Left hindlimb (tissue), 1 donor: Measurements from ENCODE around the gene ZNF547.

Experiments used
- DNase-seq: peaks from one replicate; pipeline ENCODE4 v3.0.0-alpha.2; 2018

ZNF547 gene

GRCh38 chr19:57362997-57363687 is at the start of gene ZNF547, which contains the start of gene TRAPPC2B:
TSS of gene ZNF547 (plus strand) at chr19:57363551. CDS start at chr19:57368556, 5,005 bp downstream.
TSS of gene TRAPPC2B (plus strand) at chr19:57363551. CDS start at chr19:57364834, 1,283 bp downstream.
- DNase-seq, result peak; percentile 100

- no peak for DNase-seq
Measured at GRCh38 chr19:57314146-57314545, 49.2 kb upstream of the ZNF547 start.

GRCh38 chr19:57317503-57317902 is 45.8 kb upstream of the ZNF547 start:
- DNase-seq, result no peak

- no peak for DNase-seq
Measured at GRCh38 chr19:57319869-57320179, 43.5 kb upstream of the ZNF547 start.

- peak; percentile 97 for DNase-seq
Measured at GRCh38 chr19:57320180-57321084, 42.9 kb upstream of the ZNF547 start, which contains the start of gene ZNF543. TSS of gene ZNF543 (plus strand) at chr19:57320472. CDS start at chr19:57320854, 382 bp downstream.

- DNase-seq, result no peak
Measured at GRCh38 chr19:57321116-57321515, 42.2 kb upstream of the ZNF547 start.

- DNase-seq, result no peak
Measured at GRCh38 chr19:57321751-57322150, 41.6 kb upstream of the ZNF547 start.

- DNase-seq, result no peak
Measured at GRCh38 chr19:57324992-57325391, 38.4 kb upstream of the ZNF547 start.

GRCh38 chr19:57327993-57328392 is 35.4 kb upstream of the ZNF547 start:
- DNase-seq, result no peak

GRCh38 chr19:57334191-57334590 is 29.2 kb upstream of the ZNF547 start:
- no peak for DNase-seq

GRCh38 chr19:57338877-57339276 is 24.5 kb upstream of the ZNF547 start:
- peak; percentile 53 for DNase-seq

GRCh38 chr19:57342582-57342981 is 20.8 kb upstream of the ZNF547 start:
- no peak for DNase-seq

GRCh38 chr19:57348136-57348535 is 15.2 kb upstream of the ZNF547 start:
- no peak for DNase-seq

GRCh38 chr19:57350877-57351805 is 12.2 kb upstream of the ZNF547 start, which contains the start of gene ZNF304:
TSS of gene ZNF304 (plus strand) at chr19:57351271. CDS start at chr19:57351665, 394 bp downstream.
- DNase-seq, result peak; percentile 97

- DNase-seq, result no peak
Measured at GRCh38 chr19:57351867-57352266, 11.5 kb upstream of the ZNF547 start.

- no peak for DNase-seq
Measured at GRCh38 chr19:57355916-57356315, 7.4 kb upstream of the ZNF547 start.

GRCh38 chr19:57357406-57357805 is 5.9 kb upstream of the ZNF547 start:
- DNase-seq, result no peak

GRCh38 chr19:57359300-57359699 is 4.1 kb upstream of the ZNF547 start:
- DNase-seq, result no peak

GRCh38 chr19:57362419-57362818 is 932 bp upstream of the ZNF547 start:
- no peak for DNase-seq

- no peak for DNase-seq
Measured at GRCh38 chr19:57363688-57364181, 384 bp downstream of the ZNF547 start.

GRCh38 chr19:57366776-57367175 is 3.4 kb downstream of the ZNF547 start:
- no peak for DNase-seq

- DNase-seq, result no peak
Measured at GRCh38 chr19:57374179-57374578, 10.8 kb downstream of the ZNF547 start.
